ENCODE data around the gene GNA14.
"Not testable (repeated sequence)": the region's sequence is repeated elsewhere in the genome, so short reads cannot be mapped to it uniquely, and the experiment has no call there.

Gene GNA14

DNA sequence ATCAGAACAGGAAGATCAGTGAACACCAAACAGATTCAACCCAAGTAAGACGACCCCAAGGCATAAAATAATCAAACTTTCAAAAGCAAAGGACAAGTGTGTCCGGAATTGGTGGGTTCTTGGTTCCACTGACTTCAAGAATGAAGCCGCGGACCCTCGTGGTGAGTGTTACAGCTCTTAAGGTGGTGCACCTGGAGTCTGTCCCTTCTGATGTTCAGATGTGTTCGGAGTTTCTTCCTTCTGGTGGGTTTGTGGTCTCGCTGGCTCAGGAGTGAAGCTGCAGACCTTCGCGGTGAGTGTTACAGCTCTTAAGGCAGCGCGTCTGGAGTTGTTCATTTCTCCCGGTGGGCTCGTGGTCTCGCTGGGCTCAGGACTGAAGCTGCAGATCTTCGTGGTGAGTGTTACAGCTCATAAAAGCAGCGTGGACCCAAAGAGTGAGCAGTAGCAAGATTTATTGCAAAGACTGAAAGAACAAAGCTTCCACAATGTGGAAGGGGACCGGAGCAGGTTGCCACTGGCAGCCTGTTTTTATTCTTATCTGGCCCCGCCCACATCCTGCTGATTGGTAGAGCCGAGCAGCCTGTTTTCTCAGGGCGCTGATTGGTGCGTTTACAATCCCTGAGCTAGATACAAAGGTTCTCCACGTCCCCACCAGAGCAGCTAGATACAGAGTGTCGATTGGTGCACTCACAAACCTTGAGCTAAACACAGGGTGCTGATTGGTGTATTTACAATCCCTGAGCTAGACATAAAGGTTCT, 158.5 kb downstream of the GNA14 start:
- not testable (repeated sequence) for DNase-seq (ENCODE audit: low read depth)

DNA sequence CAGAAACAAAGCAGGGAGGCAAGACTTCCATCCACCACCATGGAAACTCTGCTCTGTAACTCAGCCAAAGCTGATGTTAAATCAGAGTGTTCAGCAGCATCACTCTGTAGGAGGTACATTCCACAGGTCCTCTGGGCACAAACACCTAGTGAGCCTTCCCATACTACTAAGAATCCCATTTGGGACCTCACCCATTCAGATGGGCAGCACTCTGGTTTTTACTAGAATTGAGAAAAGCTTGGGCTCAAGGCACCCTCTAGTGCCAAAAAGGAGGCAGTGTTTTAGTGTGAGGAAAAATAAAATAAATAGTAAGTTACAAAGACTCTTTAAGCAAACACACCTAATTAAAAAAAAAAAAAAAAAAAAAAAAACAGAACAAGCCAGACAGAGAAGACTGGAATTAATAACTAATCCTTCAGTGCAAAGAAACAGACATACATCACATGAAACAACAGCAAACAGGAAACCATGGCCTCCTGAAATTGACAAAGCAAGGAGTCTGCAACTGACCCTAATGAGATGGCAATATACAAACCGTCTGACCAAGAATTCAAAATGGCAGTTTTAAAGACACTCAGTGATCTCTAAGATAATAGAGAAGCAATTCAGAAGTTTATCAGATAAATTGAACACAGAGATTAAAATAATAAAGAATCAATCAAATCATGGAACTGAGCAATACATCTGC, 159.5 kb downstream of the GNA14 start:
- no peak for DNase-seq (ENCODE audit: low read depth)

- no peak for DNase-seq (ENCODE audit: low read depth)
These were observed 161.2 kb downstream of the GNA14 start for GRCh38 chr9:77486968-77487367.

GRCh38 chr9:77486463-77486862, 161.7 kb downstream of the GNA14 start:
- no peak for DNase-seq (ENCODE audit: low read depth)

- peak; percentile 6 for DNase-seq (ENCODE audit: low read depth)
These were observed 172.3 kb downstream of the GNA14 start for GRCh38 chr9:77475641-77476473.

DNA sequence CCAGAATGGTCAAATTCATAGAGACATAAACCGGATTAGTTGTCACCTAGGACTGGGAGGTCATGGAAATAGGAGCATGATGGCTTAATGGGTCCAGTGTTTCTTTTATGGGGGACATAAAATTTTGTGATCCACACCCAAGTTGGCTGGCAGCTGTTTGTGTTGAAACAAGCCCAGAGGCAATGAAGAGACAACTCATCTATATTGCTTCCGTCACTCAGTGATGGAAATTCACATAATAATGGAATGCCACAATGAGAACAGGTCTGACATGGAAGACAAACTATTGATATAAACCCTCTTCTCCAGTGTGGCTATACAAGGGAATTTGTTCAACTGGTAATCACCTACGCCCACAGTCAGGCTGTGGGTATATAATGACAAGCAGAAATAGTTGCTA, 173.2 kb downstream of the GNA14 start:
- DNase-seq (ENCODE audit: low read depth), result no peak

DNA sequence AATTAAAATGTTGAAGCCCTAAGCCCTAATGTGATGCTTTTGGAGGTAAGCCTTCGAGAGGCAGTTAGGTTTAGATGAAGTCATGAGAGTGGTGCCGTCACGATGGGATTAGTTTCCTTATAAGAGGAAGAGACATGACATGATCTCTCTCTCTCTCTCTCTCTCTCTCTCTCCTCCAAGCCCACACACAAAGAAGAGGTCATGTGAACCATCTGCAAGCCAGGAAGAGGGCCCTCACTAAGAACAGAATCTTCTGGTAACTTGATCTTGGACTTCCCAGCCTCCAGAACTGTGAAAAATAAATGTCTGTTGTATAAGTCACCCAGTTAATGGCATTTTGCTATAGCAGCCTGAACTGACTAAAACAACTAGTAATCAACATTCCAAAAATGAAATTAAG, 175.5 kb downstream of the GNA14 start:
- no peak for DNase-seq (ENCODE audit: low read depth)

- DNase-seq (ENCODE audit: low read depth), result no peak
These were observed 176.6 kb downstream of the GNA14 start for GRCh38 chr9:77471572-77471971.

- DNase-seq (ENCODE audit: low read depth), result no peak
These were observed 178.4 kb downstream of the GNA14 start for GRCh38 chr9:77469515-77470231.

GRCh38 chr9:77464661-77465060, 183.5 kb downstream of the GNA14 start:
- no peak for DNase-seq (ENCODE audit: low read depth)

DNA sequence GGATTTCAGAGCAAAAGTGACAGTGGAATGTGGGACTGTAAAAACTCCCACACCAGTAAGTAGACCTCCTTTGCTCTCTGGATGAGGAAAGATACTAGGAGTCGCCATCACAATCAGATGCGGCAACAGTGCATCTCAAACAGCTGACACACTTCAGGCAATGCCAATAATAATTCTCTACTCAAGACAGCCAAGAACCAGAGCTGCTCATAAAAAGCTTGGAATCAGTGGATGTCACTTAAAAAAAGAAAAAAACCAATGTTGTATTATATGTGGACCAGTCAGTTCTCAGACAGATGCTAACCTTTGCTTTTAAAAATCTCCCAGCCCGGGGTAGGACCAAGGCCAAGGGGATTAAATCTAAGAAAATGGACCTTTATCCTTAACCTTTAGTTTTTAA, 185.0 kb downstream of the GNA14 start:
- no peak for DNase-seq (ENCODE audit: low read depth)

GRCh38 chr9:77462066-77462465, 186.1 kb downstream of the GNA14 start:
- DNase-seq (ENCODE audit: low read depth), result no peak

- DNase-seq (ENCODE audit: low read depth), result no peak
These were observed 187.2 kb downstream of the GNA14 start for GRCh38 chr9:77460938-77461337.

- DNase-seq (ENCODE audit: low read depth), result peak; percentile 19
These were observed 190.1 kb downstream of the GNA14 start for GRCh38 chr9:77457916-77458592.

- DNase-seq (ENCODE audit: low read depth), result peak; percentile 43
These were observed 191.2 kb downstream of the GNA14 start for GRCh38 chr9:77456829-77457437.

DNA sequence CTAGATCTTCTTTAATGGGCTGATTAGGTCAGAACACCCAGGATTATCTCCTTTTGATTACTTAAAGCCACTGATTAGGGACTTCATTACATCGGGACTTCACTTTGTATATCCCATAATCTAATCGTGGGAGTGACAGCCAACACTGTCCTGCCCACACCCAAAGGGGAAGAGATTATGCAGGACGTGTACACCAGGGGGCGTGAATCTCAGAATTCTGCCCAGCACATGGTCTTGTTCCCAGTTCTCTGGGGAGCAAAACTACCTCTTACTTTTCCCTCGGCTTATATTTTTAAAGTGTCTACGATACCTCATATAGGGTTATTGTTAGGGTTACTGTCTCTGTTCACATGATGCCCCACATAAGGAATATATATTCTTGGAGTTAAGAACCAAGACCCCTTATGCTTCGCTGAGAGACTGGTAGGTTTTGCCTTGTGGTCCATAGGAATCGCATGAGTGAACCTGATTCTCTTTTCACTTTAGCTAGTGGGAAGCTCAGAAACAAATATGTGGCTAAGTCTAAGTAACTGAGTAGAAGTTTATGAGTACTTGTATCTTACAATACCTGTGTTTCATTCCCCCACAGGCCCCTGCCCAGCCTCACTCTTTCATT, 192.7 kb downstream of the GNA14 start:
- no peak for DNase-seq (ENCODE audit: low read depth)

DNA sequence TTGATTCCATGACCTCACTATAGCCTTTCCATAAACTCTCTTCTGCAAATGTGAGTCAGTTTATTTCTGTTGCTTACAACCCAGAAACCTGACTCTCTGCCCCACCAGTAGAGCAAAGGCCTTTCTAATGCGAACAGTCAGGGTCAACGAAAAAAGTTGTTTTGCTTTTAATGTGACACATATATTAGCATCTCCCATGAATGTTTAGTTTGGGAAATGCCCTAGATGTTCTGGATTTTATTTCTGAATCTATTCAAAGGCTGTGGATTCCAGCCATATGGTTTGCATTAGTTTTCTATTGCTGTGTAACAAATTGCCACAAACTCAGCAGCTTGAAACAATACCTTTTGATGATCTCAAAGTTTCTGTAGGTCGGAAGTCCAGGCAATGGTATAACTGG, 193.5 kb downstream of the GNA14 start:
- DNase-seq (ENCODE audit: low read depth), result no peak

DNA sequence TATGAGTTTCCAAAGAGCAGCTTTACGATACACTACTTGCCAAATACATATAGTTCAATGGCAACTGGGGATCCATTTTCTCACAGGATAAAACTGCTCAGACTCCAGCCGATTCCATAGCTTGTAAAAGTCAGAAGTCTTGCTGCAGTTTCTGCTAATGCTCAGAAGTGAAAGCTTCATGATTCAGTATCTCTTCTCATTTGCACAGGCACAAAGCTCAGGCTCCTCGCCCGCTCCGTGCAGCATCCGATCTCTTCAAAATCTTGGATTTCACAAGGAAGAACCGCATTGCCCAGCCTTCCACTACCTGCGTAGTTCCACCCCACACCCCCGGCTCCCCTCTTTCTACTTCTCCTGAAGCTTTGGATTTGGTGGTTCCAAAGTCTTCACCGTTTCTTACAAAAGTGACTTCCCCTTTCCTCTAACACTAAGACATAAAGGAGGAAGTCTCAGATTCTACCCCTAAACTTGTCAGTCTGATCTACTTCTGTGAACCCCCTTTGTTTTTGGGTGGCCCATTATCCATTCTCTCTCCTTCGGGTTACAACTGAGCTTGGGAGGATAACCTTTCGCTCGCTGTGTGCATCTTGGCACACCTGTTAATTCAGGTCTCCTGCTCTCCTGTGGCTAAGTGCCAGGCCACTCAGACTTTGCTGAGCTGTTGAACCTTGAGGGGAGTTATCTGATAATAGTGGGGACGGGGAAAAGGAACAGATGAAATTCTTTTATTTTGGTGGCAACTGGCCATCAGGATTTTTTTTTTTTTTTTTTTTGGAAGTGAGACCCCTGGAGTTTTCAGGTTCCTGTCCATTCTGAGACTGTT, 194.1 kb downstream of the GNA14 start:
- no peak for DNase-seq (ENCODE audit: low read depth)

- no peak for DNase-seq (ENCODE audit: low read depth)
These were observed 196.6 kb downstream of the GNA14 start for GRCh38 chr9:77451507-77451906.

DNA sequence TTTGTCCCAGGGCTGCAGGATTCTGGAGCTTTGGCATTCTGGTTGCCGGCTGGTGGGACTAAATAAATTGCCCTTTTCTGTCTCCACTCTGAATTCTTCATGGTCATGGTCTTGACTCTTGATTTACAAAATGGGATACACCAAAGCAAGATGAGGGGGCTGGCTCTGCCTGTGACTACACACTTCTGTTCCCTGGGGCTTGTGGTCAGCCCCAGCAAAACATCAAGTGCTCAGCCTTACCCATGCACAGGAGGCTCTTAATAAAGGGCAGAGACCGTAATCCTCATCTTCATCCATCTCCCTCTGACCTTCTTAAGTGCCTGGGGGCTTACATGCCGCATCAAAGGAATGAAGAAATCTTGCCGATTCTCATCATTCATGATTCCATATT, 198.0 kb downstream of the GNA14 start:
- no peak for DNase-seq (ENCODE audit: low read depth)

Data from T-helper 22 cell (primary cell).